GM18517 (cell line): ENCODE data around the gene BUB1.
"Not testable (repeated sequence)": the region's sequence is repeated elsewhere in the genome, so short reads cannot be mapped to it uniquely, and the experiment has no call there.

ENCODE experiments used
- ATAC-seq: cut with Tn5 transposase; IDR thresholded peaks from one replicate; pipeline ENCODE4 v1.9.1; 2021; ENCODE audit warnings: mild to moderate bottlenecking, moderate library complexity; ENCODE audit not compliant: unreplicated experiment

Gene BUB1

GRCh38 chr2:110605057-110605456 is 72.8 kb downstream of the BUB1 start:
- not testable (repeated sequence) for ATAC-seq

GRCh38 chr2:110603917-110604591 is 73.8 kb downstream of the BUB1 start:
- ATAC-seq, result not testable (repeated sequence)

DNA sequence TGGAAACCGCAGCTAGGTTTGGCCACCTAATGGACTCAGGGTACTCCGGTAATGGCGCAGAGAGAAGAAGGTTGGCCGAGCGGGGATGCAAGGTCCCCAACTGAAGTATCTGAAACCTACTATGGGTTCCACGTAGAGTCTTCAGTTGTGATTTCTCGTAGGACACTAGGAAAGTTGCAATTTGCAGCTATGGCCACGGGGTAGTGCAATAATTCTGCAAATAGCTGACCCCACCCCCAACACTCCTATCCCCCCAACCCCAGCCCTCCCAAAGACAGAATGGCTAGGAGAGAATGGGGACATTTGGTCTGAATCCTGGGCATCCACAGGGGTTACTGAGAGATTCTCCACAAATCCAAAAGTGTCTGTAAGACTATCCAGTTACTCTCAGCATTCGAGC is 75.7 kb downstream of the BUB1 start:
- not testable (repeated sequence) for ATAC-seq

- ATAC-seq, result not testable (repeated sequence)
Measured at GRCh38 chr2:110591973-110592372, 85.9 kb downstream of the BUB1 start.

DNA sequence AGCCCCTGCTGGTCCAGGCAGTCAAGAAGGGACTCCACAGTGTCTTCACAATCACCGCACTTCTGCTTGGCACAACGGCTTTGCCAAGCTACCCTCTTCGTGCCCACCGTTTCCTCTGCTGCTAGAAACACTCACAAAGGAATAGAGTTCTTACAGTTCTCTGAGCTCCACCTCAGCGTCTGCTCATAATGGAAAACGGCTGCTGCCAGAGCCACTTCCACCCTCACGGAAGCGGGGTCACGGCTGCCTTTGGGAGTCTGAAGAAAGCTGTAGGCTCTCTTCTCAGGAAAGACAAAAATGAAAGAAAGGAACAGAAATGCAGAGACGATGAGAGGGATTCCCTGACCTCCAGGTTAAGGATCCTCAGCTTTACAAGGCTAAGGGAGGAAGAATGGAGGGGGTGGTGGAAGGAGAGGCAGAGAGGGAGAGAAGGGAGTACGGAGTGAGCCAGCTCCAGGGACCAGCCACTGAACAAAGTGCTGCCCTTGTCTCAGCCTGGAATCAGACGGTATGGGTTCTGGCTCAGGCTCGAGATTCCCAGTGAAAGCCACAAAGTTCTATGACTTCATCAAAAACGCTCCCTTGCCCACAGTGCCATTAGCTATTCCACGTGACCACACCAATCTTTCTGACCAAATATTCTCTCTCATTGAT is 88.1 kb downstream of the BUB1 start:
- ATAC-seq, result not testable (repeated sequence)

DNA sequence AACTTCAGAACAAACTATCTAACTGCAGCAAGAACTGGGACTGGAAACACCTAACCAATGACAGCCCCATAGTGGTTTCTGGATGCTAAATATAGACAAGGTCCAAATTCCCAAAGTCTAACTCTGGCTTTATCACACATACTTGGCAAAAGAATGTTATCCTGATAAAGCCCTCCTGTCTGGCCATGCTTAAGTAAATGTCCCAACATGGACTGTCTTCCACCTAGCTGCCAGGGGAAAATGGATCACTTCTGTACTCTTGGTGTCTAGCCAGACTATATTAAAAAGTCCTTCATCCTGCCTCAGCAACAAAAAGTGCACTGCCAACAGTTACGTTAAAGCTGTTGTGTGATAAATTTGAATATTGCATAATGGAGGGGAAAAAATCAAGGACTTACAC is 89.3 kb downstream of the BUB1 start:
- not testable (repeated sequence) for ATAC-seq
